ENCODE measurements around the gene LNX2. TPM values are rescaled to one million over a fixed set of nuclear protein-coding genes. Genes with fewer than 3 reads are reported as not detected.

Gene LNX2
- total and polyA plus RNA-seq, 5 donors, result 4.5 to 15.3 (median 10.4) TPM

DNA sequence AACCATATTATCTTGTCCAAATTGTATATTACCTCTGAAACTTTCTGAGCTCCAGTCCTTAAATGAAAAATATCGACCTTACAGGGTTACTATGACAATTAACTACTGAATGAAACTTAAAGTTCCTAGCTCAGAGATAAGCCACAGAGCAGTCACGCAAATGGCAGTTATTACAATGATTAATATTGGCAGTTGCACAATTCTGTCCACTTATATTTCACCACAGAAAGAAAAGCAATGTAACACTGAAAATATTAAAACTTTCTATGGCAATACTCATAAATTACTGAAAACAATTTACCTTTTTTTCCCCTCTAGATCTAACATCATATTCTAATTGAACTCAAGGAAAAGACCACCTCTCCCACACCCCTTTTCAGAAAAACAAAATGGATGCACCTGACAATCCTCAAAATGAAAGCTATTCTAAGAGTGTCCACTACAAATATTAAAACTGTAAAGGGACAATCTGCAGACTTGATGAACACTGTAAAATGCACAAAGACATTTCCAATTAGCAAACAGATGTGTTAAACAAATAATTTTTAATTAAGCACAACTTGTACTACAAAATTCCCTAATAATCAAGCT, 14.6 kb downstream of the LNX2 start:
- intact Hi-C loops (cut with DNase I), result no loop called here
- Histone ChIP-seq H3K27ac (ENCODE audit: low read length) (no peak overlapping the region), H3K9me3 (ENCODE audit: control insufficient read depth, low read length) (no peaks in the 10 kb centered on the region), H3K4me1 (ENCODE audit: control insufficient read depth, insufficient read depth, low read length) (peaks cover 1% of the 10 kb centered on the region), H3K4me3 (ENCODE audit: low read length) (no peak overlapping the region), H3K27me3 (ENCODE audit: control insufficient read depth, insufficient read depth) (no peaks in the 10 kb centered on the region)
- no peak for DNase-seq
- no peak for ATAC-seq
- WGBS, result 44% methylated on average over 2 of the region's 2 CpGs

GRCh38 chr13:27605099-27605498, 15.2 kb downstream of the LNX2 start:
- WGBS, result 62% methylated on average over 3 of the region's 3 CpGs
- ATAC-seq (no peak), DNase-seq (no peak)
- intact Hi-C loops (cut with DNase I), result no loop called here
- Histone ChIP-seq H3K9me3 (ENCODE audit: control insufficient read depth, low read length) (no peaks in the 10 kb centered on the region), H3K4me3 (ENCODE audit: low read length) (no peak overlapping the region), H3K4me1 (ENCODE audit: control insufficient read depth, insufficient read depth, low read length) (peaks cover 4% of the 10 kb centered on the region), H3K27ac (ENCODE audit: low read length) (no peak overlapping the region), H3K27me3 (ENCODE audit: control insufficient read depth, insufficient read depth) (no peaks in the 10 kb centered on the region)

GRCh38 chr13:27601803-27602202, 18.5 kb downstream of the LNX2 start:
- Histone ChIP-seq H3K27ac (ENCODE audit: low read length) (no peak overlapping the region), H3K4me3 (ENCODE audit: low read length) (no peak overlapping the region), H3K27me3 (ENCODE audit: control insufficient read depth, insufficient read depth) (no peaks in the 10 kb centered on the region), H3K9me3 (ENCODE audit: control insufficient read depth, low read length) (no peaks in the 10 kb centered on the region), H3K4me1 (ENCODE audit: control insufficient read depth, insufficient read depth, low read length) (peaks cover 4% of the 10 kb centered on the region)
- ATAC-seq (no peak), DNase-seq (no peak)
- WGBS, result 97% methylated on average over 2 of the region's 2 CpGs
- intact Hi-C loops (cut with DNase I), result no loop called here

GRCh38 chr13:27601208-27601607, 19.1 kb downstream of the LNX2 start:
- H3K9me3 ChIP-seq (ENCODE audit: control insufficient read depth, low read length), result no peaks in the 10 kb centered on the region
- intact Hi-C loops (cut with DNase I), result no loop called here
- H3K27ac ChIP-seq (ENCODE audit: low read length), result no peak overlapping the region
- H3K4me3 ChIP-seq (ENCODE audit: low read length), result no peak overlapping the region
- DNase-seq, result no peak
- WGBS, result 91% methylated on average over 2 of the region's 2 CpGs
- ATAC-seq, result no peak
- H3K27me3 ChIP-seq (ENCODE audit: control insufficient read depth, insufficient read depth), result no peaks in the 10 kb centered on the region
- H3K4me1 ChIP-seq (ENCODE audit: control insufficient read depth, insufficient read depth, low read length), result peaks cover 2% of the 10 kb centered on the region

- WGBS, result 87% methylated on average over 1 of the region's 1 CpG
- Histone ChIP-seq H3K4me3 (ENCODE audit: low read length) (no peak overlapping the region), H3K4me1 (ENCODE audit: control insufficient read depth, insufficient read depth, low read length) (peaks cover 2% of the 10 kb centered on the region), H3K27me3 (ENCODE audit: control insufficient read depth, insufficient read depth) (no peaks in the 10 kb centered on the region), H3K27ac (ENCODE audit: low read length) (no peak overlapping the region), H3K9me3 (ENCODE audit: control insufficient read depth, low read length) (no peaks in the 10 kb centered on the region)
- ATAC-seq (no peak), DNase-seq (no peak)
- intact Hi-C loops (cut with DNase I), result no loop called here
Observed at GRCh38 chr13:27600711-27601110, 19.6 kb downstream of the LNX2 start.

DNA sequence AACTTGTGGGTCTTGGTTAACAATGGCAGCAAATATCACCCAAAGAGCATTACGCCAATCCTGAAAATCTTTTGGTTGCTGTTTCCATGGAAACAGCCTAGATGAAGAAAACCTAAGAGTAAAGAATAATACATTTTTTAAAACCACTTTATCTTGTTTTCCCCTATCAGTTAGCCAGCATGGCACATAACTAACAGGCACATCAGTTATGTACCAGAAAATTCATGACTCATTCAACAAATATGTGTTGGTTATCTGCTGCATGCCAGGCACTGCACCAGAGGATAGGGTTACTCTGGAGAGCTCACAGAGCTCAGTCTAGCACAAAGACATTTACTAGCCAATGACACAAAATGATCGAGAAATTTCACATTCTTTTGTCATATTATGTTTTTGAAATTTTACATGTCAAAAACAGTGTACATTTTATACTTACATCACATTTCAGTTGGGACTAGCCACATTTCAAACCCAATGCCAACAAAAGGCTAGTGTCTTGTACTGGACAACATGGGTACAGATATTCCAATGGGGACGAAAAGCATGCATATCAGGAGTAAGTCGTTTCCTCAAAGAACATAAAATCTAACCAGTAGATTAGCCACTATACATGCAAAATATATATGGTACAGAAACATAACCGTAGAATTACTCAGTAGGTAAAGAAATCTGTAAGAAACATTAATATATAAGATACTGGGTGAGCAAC, 20.3 kb downstream of the LNX2 start:
- 69% methylated on average over 5 of the region's 5 CpGs for WGBS
- H3K4me1 ChIP-seq (ENCODE audit: control insufficient read depth, insufficient read depth, low read length), result peaks cover 5% of the 10 kb centered on the region

GRCh38 chr13:27599096-27599495, 21.2 kb downstream of the LNX2 start:
- no peak overlapping the region for H3K4me3 ChIP-seq (ENCODE audit: low read length)
- DNase-seq (no peak), ATAC-seq (no peak)
- no peaks in the 10 kb centered on the region for H3K9me3 ChIP-seq (ENCODE audit: control insufficient read depth, low read length)
- H3K27me3 ChIP-seq (ENCODE audit: control insufficient read depth, insufficient read depth), result no peaks in the 10 kb centered on the region
- intact Hi-C loops (cut with DNase I), result no loop called here
- no peak overlapping the region for H3K27ac ChIP-seq (ENCODE audit: low read length)
- peaks cover 5% of the 10 kb centered on the region for H3K4me1 ChIP-seq (ENCODE audit: control insufficient read depth, insufficient read depth, low read length)

More for the DNA sequence above, 20.3 kb downstream of the LNX2 start:
- no peak for DNase-seq
- H3K27me3 ChIP-seq (ENCODE audit: control insufficient read depth, insufficient read depth), result no peaks in the 10 kb centered on the region
- H3K27ac ChIP-seq (ENCODE audit: low read length), result no peak overlapping the region
- ATAC-seq, result peak; percentile 77 to 80
- intact Hi-C loops (cut with DNase I), result no loop called here
- no peaks in the 10 kb centered on the region for H3K9me3 ChIP-seq (ENCODE audit: control insufficient read depth, low read length)
- H3K4me3 ChIP-seq (ENCODE audit: low read length), result no peak overlapping the region

- Histone ChIP-seq H3K27ac (ENCODE audit: low read length) (no peak overlapping the region), H3K27me3 (ENCODE audit: control insufficient read depth, insufficient read depth) (no peaks in the 10 kb centered on the region), H3K4me1 (ENCODE audit: control insufficient read depth, insufficient read depth, low read length) (peaks cover 5% of the 10 kb centered on the region), H3K4me3 (ENCODE audit: low read length) (no peak overlapping the region), H3K9me3 (ENCODE audit: control insufficient read depth, low read length) (no peaks in the 10 kb centered on the region)
- 86% methylated on average over 2 of the region's 2 CpGs for WGBS
- DNase-seq, result no peak
- intact Hi-C loops (cut with DNase I), result no loop called here
- ATAC-seq, result no peak
Observed at GRCh38 chr13:27595055-27595811, 25.1 kb downstream of the LNX2 start.

DNA sequence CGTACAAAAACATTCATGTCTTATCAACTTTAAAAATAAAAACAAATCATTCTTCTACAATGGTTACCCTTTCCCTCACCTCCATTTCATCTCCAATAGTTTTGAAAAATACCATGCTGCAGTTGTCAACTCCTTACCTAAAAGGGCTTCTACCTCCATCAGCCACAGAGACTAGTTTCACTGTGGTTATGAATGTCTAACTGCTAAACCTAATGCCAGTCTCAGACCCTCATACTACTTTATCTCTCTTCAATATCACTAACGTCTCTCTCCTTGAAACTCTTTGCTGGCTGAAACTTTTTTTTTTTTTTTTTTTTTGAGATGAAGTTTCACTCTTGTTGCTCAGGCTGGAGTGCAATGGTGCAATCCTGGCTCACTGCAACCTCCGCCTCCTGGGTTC, 27.1 kb downstream of the LNX2 start:
- peaks cover 5% of the 10 kb centered on the region for H3K4me1 ChIP-seq (ENCODE audit: control insufficient read depth, insufficient read depth, low read length)
- no peak for ATAC-seq
- WGBS, result 59% methylated on average over 3 of the region's 3 CpGs
- intact Hi-C loops (cut with DNase I), result no loop called here
- H3K27me3 ChIP-seq (ENCODE audit: control insufficient read depth, insufficient read depth), result no peaks in the 10 kb centered on the region
- DNase-seq, result no peak
- no peak overlapping the region for H3K27ac ChIP-seq (ENCODE audit: low read length)
- no peak overlapping the region for H3K4me3 ChIP-seq (ENCODE audit: low read length)
- no peaks in the 10 kb centered on the region for H3K9me3 ChIP-seq (ENCODE audit: control insufficient read depth, low read length)

DNA sequence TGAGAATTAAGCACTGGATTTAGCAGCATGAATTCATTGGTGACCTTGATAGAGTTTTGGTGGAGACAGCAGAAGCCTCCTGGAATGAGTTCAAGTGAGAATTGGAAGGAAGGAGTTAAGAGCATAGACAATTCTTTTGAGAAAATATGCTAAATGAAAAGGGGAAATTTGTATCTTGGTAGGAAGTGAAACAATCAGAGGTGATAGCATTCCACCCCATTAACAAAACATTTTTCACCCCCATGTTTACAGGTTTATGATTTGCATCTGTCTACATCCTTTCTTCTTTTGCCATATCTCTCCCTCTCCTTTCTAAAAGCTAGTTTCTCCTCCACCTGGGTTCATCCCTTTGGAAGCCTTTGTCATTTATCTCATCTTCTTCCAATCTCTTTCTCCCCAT, 27.5 kb downstream of the LNX2 start:
- no peaks in the 10 kb centered on the region for H3K27me3 ChIP-seq (ENCODE audit: control insufficient read depth, insufficient read depth)
- no peak overlapping the region for H3K4me3 ChIP-seq (ENCODE audit: low read length)
- ATAC-seq (no peak), DNase-seq (no peak)
- peaks cover 5% of the 10 kb centered on the region for H3K4me1 ChIP-seq (ENCODE audit: control insufficient read depth, insufficient read depth, low read length)
- H3K27ac ChIP-seq (ENCODE audit: low read length), result no peak overlapping the region
- intact Hi-C loops (cut with DNase I), result no loop called here
- no peaks in the 10 kb centered on the region for H3K9me3 ChIP-seq (ENCODE audit: control insufficient read depth, low read length)

- no peak overlapping the region for H3K27ac ChIP-seq (ENCODE audit: low read length)
- 88% methylated on average over 1 of the region's 1 CpG for WGBS
- DNase-seq (no peak), ATAC-seq (no peak)
- peaks cover 8% of the 10 kb centered on the region for H3K4me1 ChIP-seq (ENCODE audit: control insufficient read depth, insufficient read depth, low read length)
- H3K4me3 ChIP-seq (ENCODE audit: low read length), result no peak overlapping the region
- intact Hi-C loops (cut with DNase I), result no loop called here
- H3K9me3 ChIP-seq (ENCODE audit: control insufficient read depth, low read length), result no peaks in the 10 kb centered on the region
- no peaks in the 10 kb centered on the region for H3K27me3 ChIP-seq (ENCODE audit: control insufficient read depth, insufficient read depth)
Observed at GRCh38 chr13:27588405-27588804, 31.9 kb downstream of the LNX2 start.
